ENCODE measurements around the gene CRYL1. TPM values are rescaled to one million over a fixed set of nuclear protein-coding genes. Genes with fewer than 3 reads are reported as not detected.
A peak's percentile ranks its signal among the peaks of the same experiment; 100 is the strongest.

Gene CRYL1
- polyA plus RNA-seq, 3 donors = 35.0 to 70.2 (median 51.4) TPM

- peaks cover 0 to 7% of the 10 kb centered on the region in 2 donors for H3K36me3 ChIP-seq (replicated peaks in 1 of 2; ENCODE audit: control insufficient read depth in 1 of 2, insufficient read depth in 2 of 2, low read length in 2 of 2)
- H3K9me3 ChIP-seq (replicated peaks in 1 of 2; ENCODE audit: control insufficient read depth in 1 of 2, insufficient read depth in 1 of 2, low read length in 2 of 2) = no peaks in the 10 kb centered on the region
- H3K9ac ChIP-seq (ENCODE audit: insufficient read depth, low read length, poor library complexity, severe bottlenecking) = no peak overlapping the region
- intact Hi-C loops (cut with micrococcal nuclease) = no loop called here
- no peak overlapping the region for H2AFZ ChIP-seq (ENCODE audit: insufficient read depth, low read depth, low read length, poor library complexity, severe bottlenecking)
- H3K4me1 ChIP-seq (ENCODE audit: control insufficient read depth in 1 of 2, insufficient read depth in 2 of 2, low read length in 2 of 2) = no peaks in the 10 kb centered on the region
- no peaks in the 10 kb centered on the region for H3K27me3 ChIP-seq (ENCODE audit: control insufficient read depth in 2 of 2, insufficient read depth in 2 of 2, low read length in 2 of 2)
- no peak overlapping the region for H3K4me2 ChIP-seq (replicated peaks; ENCODE audit: extremely low read depth, low read length, poor library complexity, severe bottlenecking)
- H3K4me1 Mint-ChIP-seq = peaks cover 5% of the 10 kb centered on the region
- peaks cover 0 to 6% (median 0%) of the 10 kb centered on the region in 3 donors for H3K27me3 Mint-ChIP-seq (ENCODE audit: low read depth in 3 of 3)
- H3K9me3 Mint-ChIP-seq = peaks cover 0 to 5% (median 0%) of the 10 kb centered on the region in 7 donors
- no peak for DNase-seq
- TF ChIP-seq CTCF (IDR thresholded peaks at IDR 0.05) = no peak
- no peaks in the 10 kb centered on the region for H3K79me2 ChIP-seq (ENCODE audit: insufficient read depth, low read length)
- no peaks in the 10 kb centered on the region for H4K20me1 ChIP-seq (ENCODE audit: insufficient read depth, low read length)
- H3K4me3 Mint-ChIP-seq = no peak overlapping the region
- H3K27ac ChIP-seq (ENCODE audit: low read depth in 1 of 2, low read length in 2 of 2) = no peak overlapping the region
- WGBS (ENCODE audit: insufficient coverage) = 91% methylated on average over 4 of the region's 7 CpGs
- no peak overlapping the region for H3K27ac Mint-ChIP-seq
- H3K4me3 ChIP-seq (replicated peaks in 1 of 3; ENCODE audit: low read depth in 2 of 3, low read length in 3 of 3) = no peak overlapping the region
- peaks cover 33 to 35% of the 10 kb centered on the region in 2 donors for H3K36me3 Mint-ChIP-seq
These were observed 99.8 kb downstream of the CRYL1 start for GRCh38 chr13:20425819-20426219.

GRCh38 chr13:20424949-20425348 is 100.7 kb downstream of the CRYL1 start:
- DNase-seq = no peak
- H3K4me3 Mint-ChIP-seq = no peak overlapping the region
- H3K27ac Mint-ChIP-seq = peak overlapping the region in 1 of 7 donors; percentile 4
- peaks cover 29 to 30% of the 10 kb centered on the region in 2 donors for H3K36me3 Mint-ChIP-seq
- Histone ChIP-seq H3K4me2 (replicated peaks; ENCODE audit: extremely low read depth, low read length, poor library complexity, severe bottlenecking) (no peak overlapping the region), H4K20me1 (ENCODE audit: insufficient read depth, low read length) (no peaks in the 10 kb centered on the region), H3K4me1 (ENCODE audit: control insufficient read depth in 1 of 2, insufficient read depth in 2 of 2, low read length in 2 of 2) (no peaks in the 10 kb centered on the region), H3K27me3 (ENCODE audit: control insufficient read depth in 2 of 2, insufficient read depth in 2 of 2, low read length in 2 of 2) (no peaks in the 10 kb centered on the region), H3K4me3 (replicated peaks in 1 of 3; ENCODE audit: low read depth in 2 of 3, low read length in 3 of 3) (no peak overlapping the region), H3K36me3 (replicated peaks in 1 of 2; ENCODE audit: control insufficient read depth in 1 of 2, insufficient read depth in 2 of 2, low read length in 2 of 2) (peaks cover 0 to 7% of the 10 kb centered on the region in 2 donors), H3K9ac (ENCODE audit: insufficient read depth, low read length, poor library complexity, severe bottlenecking) (no peak overlapping the region), H3K9me3 (replicated peaks in 1 of 2; ENCODE audit: control insufficient read depth in 1 of 2, insufficient read depth in 1 of 2, low read length in 2 of 2) (no peaks in the 10 kb centered on the region), H3K79me2 (ENCODE audit: insufficient read depth, low read length) (no peaks in the 10 kb centered on the region), H3K27ac (ENCODE audit: low read depth in 1 of 2, low read length in 2 of 2) (no peak overlapping the region), H2AFZ (ENCODE audit: insufficient read depth, low read depth, low read length, poor library complexity, severe bottlenecking) (no peak overlapping the region)
- peaks cover 0 to 5% (median 0%) of the 10 kb centered on the region in 7 donors for H3K9me3 Mint-ChIP-seq
- no peaks in the 10 kb centered on the region for H3K4me1 Mint-ChIP-seq
- 50% methylated on average over 11 of the region's 12 CpGs for WGBS (ENCODE audit: insufficient coverage)
- no peak for TF ChIP-seq CTCF (IDR thresholded peaks at IDR 0.05)
- intact Hi-C loops (cut with micrococcal nuclease) = no loop called here
- peaks cover 0 to 8% (median 0%) of the 10 kb centered on the region in 3 donors for H3K27me3 Mint-ChIP-seq (ENCODE audit: low read depth in 3 of 3)
